Stimulated activated CD4-positive, alpha-beta T cell treated with anti-CD3 and anti-CD28 coated beads, Interleukin-12 subunit alpha, Interleukin-12 subunit beta, amount 100 ng/mL, for 24 hours (primary cell): ENCODE results near the gene CD276.
"Not testable (repeated sequence)": the region's sequence is repeated elsewhere in the genome, so short reads cannot be mapped to it uniquely, and the experiment has no call there.

Experiments
- DNase-seq, 2 experiments: peaks; one replicate each; pipeline ENCODE4 v3.0.0-alpha.2; 2020; ENCODE audit warnings: low read depth in 2 of 2

CD276 gene

GRCh38 chr15:73710321-73710720 is 26.1 kb downstream of the CD276 start:
- no peak for DNase-seq

GRCh38 chr15:73711526-73711925 is 27.3 kb downstream of the CD276 start:
- no peak for DNase-seq

GRCh38 chr15:73712107-73712506 is 27.9 kb downstream of the CD276 start:
- no peak for DNase-seq

- DNase-seq = no peak
These were observed 30.6 kb downstream of the CD276 start for GRCh38 chr15:73714695-73715301.

- no peak for DNase-seq
These were observed 31.2 kb downstream of the CD276 start for GRCh38 chr15:73715417-73715816.

- no peak for DNase-seq
These were observed 32.2 kb downstream of the CD276 start for GRCh38 chr15:73716417-73716816.

GRCh38 chr15:73717206-73717605 is 33.0 kb downstream of the CD276 start:
- no peak for DNase-seq

- no peak for DNase-seq
These were observed 33.6 kb downstream of the CD276 start for GRCh38 chr15:73717802-73718201.

GRCh38 chr15:73718694-73719093 is 34.5 kb downstream of the CD276 start:
- no peak for DNase-seq

GRCh38 chr15:73722425-73722824 is 38.2 kb downstream of the CD276 start:
- DNase-seq = no peak

GRCh38 chr15:73723191-73723590 is 39.0 kb downstream of the CD276 start:
- no peak for DNase-seq

GRCh38 chr15:73724212-73724611 is 40.0 kb downstream of the CD276 start:
- no peak for DNase-seq

- no peak for DNase-seq
These were observed 43.3 kb downstream of the CD276 start for GRCh38 chr15:73727330-73727976.

GRCh38 chr15:73732051-73732450 is 47.9 kb downstream of the CD276 start:
- DNase-seq = not testable (repeated sequence)

GRCh38 chr15:73732930-73733329 is 48.7 kb downstream of the CD276 start:
- DNase-seq = no peak

- no peak for DNase-seq
These were observed 53.4 kb downstream of the CD276 start for GRCh38 chr15:73737535-73737934.

- no peak for DNase-seq
These were observed 56.2 kb downstream of the CD276 start for GRCh38 chr15:73740152-73741048.

- no peak for DNase-seq
These were observed 57.2 kb downstream of the CD276 start for GRCh38 chr15:73741321-73741836.

GRCh38 chr15:73744293-73744692 is 60.1 kb downstream of the CD276 start:
- DNase-seq = no peak

- DNase-seq = no peak
These were observed 60.9 kb downstream of the CD276 start for GRCh38 chr15:73745073-73745472.

- DNase-seq = no peak
These were observed 62.1 kb downstream of the CD276 start for GRCh38 chr15:73746261-73746660.

- DNase-seq = no peak
These were observed 62.7 kb downstream of the CD276 start for GRCh38 chr15:73746883-73747282.
